NCI-H524 treated with DMSO at 0.1 percent for 48 hours (cell line): Measurements from ENCODE around the gene TLCD3B.
A peak's percentile ranks its signal among the peaks of the same experiment; 100 is the strongest.
"Not testable (repeated sequence)": the region's sequence is repeated elsewhere in the genome, so short reads cannot be mapped to it uniquely, and the experiment has no call there.

ENCODE experiments used
- DNase-seq: peaks from one replicate; lab custom pipeline; 2025; lab: John Stamatoyannopoulos, UW

Gene TLCD3B

GRCh38 chr16:30060836-30061554 lies 29.9 kb upstream of the TLCD3B start:
- DNase-seq = peak; percentile 57

GRCh38 chr16:30060346-30060745 lies 29.3 kb upstream of the TLCD3B start:
- DNase-seq = peak; percentile 57

- no peak for DNase-seq
Measured at GRCh38 chr16:30054959-30055553, 24.0 kb upstream of the TLCD3B start.

- no peak for DNase-seq
Measured at GRCh38 chr16:30054451-30054850, 23.4 kb upstream of the TLCD3B start.

- no peak for DNase-seq
Measured at GRCh38 chr16:30053376-30054015, 22.4 kb upstream of the TLCD3B start.

- peak; percentile 72 for DNase-seq
Measured at GRCh38 chr16:30052671-30053372, 21.8 kb upstream of the TLCD3B start.

GRCh38 chr16:30051518-30051917 lies 20.4 kb upstream of the TLCD3B start:
- DNase-seq = no peak

- DNase-seq = no peak
Measured at GRCh38 chr16:30049871-30050270, 18.8 kb upstream of the TLCD3B start.

GRCh38 chr16:30046588-30046987 lies 15.5 kb upstream of the TLCD3B start:
- no peak for DNase-seq

- no peak for DNase-seq
Measured at GRCh38 chr16:30046178-30046577, 15.1 kb upstream of the TLCD3B start.

- DNase-seq = no peak
Measured at GRCh38 chr16:30041841-30042240, 10.8 kb upstream of the TLCD3B start.

GRCh38 chr16:30040690-30041089 lies 9.6 kb upstream of the TLCD3B start:
- DNase-seq = not testable (repeated sequence)

GRCh38 chr16:30040221-30040620 lies 9.2 kb upstream of the TLCD3B start:
- no peak for DNase-seq

- no peak for DNase-seq
Measured at GRCh38 chr16:30033270-30033669, 2.2 kb upstream of the TLCD3B start.

- DNase-seq = peak; percentile 68
Measured at GRCh38 chr16:30032083-30032819, 1.2 kb upstream of the TLCD3B start.

- DNase-seq = no peak
Measured at GRCh38 chr16:30031477-30031918, 427 bp upstream of the TLCD3B start.

- DNase-seq = no peak
Measured at GRCh38 chr16:30030011-30030685, 923 bp downstream of the TLCD3B start.

- DNase-seq = no peak
Measured at GRCh38 chr16:30028438-30029076, 2.5 kb downstream of the TLCD3B start.

GRCh38 chr16:30027588-30028437 lies 3.3 kb downstream of the TLCD3B start:
- DNase-seq = peak; percentile 98

- DNase-seq = no peak
Measured at GRCh38 chr16:30026449-30026848, 4.6 kb downstream of the TLCD3B start.
